IMR-90 (cell line): ENCODE data around the gene SRP14. TPM values are rescaled to one million over a fixed set of nuclear protein-coding genes. Genes with fewer than 3 reads are reported as not detected.

Source experiments
- ATAC-seq: fragments of 200-7000 bp; cut with Tn5 transposase; 2 replicates; pipeline ENCODE4 v1.9.1; 2020; ENCODE audit warnings: low read depth, mild to moderate bottlenecking, moderate library complexity
- BruUV-seq: library from RNA; stranded (reverse); fragments of 400-500 nt; replicated peaks from 2 replicates; lab custom pipeline; 2021; lab: Mats Ljungman, UMichigan
- CTCF ChIA-PET: fragments of 300-600 bp; formaldehyde crosslinking; extraction: SDS; loops from one replicate; lab custom pipeline; 2021; ENCODE audit warnings: antibody characterized with exemption; lab: Yijun Ruan, JAX
- POLR2A ChIA-PET: fragments of 300-600 bp; sonication (Branson Sonifier 250); formaldehyde crosslinking; loops from one replicate; lab custom pipeline; 2022; ENCODE audit warnings: antibody characterized with exemption; ENCODE audit not compliant: unreplicated experiment; lab: Charles Lee
- DNase-seq: peaks from one replicate; pipeline ENCODE4 v3.0.0; 2013
- H2AFZ ChIP-seq: replicated peaks from 2 replicates; pipeline ENCODE3; 2013; ENCODE audit warnings: low read length, mild to moderate bottlenecking; ENCODE audit not compliant: poor library complexity
- H2AK5ac ChIP-seq: 2 replicates; pipeline ENCODE4 v1.6.1; 2013; ENCODE audit warnings: low read depth, low read length, inconsistent platforms
- H2AK9ac ChIP-seq: replicated peaks from 2 replicates; pipeline ENCODE3; 2013; ENCODE audit warnings: mild to moderate bottlenecking, low read depth, low read length, moderate library complexity; ENCODE audit not compliant: poor library complexity
- H2BK120ac ChIP-seq: 2 replicates; pipeline ENCODE4 v1.6.1; 2013; ENCODE audit warnings: low read depth, low read length, inconsistent platforms
- H2BK15ac ChIP-seq: 3 replicates; pipeline ENCODE4 v1.6.1; 2013; ENCODE audit warnings: low read depth, low read length, inconsistent platforms
- H2BK20ac ChIP-seq: 2 replicates; pipeline ENCODE4 v1.6.1; 2013; ENCODE audit warnings: low read depth, mild to moderate bottlenecking, inconsistent platforms, low read length, moderate library complexity
- H2BK5ac ChIP-seq: 2 replicates; pipeline ENCODE4 v1.6.1; 2013; ENCODE audit warnings: mild to moderate bottlenecking, low read depth, low read length, inconsistent platforms; ENCODE audit not compliant: poor library complexity, severe bottlenecking
- H3K14ac ChIP-seq: replicated peaks from 2 replicates; pipeline ENCODE4 v1.6.1; 2013; ENCODE audit warnings: low read depth, low read length, inconsistent platforms
- H3K18ac ChIP-seq: 2 replicates; pipeline ENCODE4 v1.6.1; 2013; ENCODE audit warnings: low read depth, low read length, control low read depth
- H3K23ac ChIP-seq: 2 replicates; pipeline ENCODE4 v1.6.1; 2013; ENCODE audit warnings: low read depth, low read length, inconsistent platforms
- H3K27ac ChIP-seq: 2 replicates; pipeline ENCODE4 v1.5.1; 2013; ENCODE audit warnings: mild to moderate bottlenecking, control low read depth, low read length; ENCODE audit not compliant: insufficient read depth
- H3K27me3 ChIP-seq: 2 replicates; pipeline ENCODE4 v1.6.1; 2013; ENCODE audit warnings: low read length; ENCODE audit not compliant: control insufficient read depth, insufficient read depth
- H3K36me3 ChIP-seq: 2 replicates; pipeline ENCODE4 v1.6.1; 2013; ENCODE audit warnings: low read length, mixed read lengths; ENCODE audit not compliant: control insufficient read depth, insufficient read depth
- H3K4ac ChIP-seq: 2 replicates; pipeline ENCODE4 v1.6.1; 2013; ENCODE audit warnings: low read depth, low read length, inconsistent platforms
- H3K4me1 ChIP-seq: 2 replicates; pipeline ENCODE4 v1.6.1; 2013; ENCODE audit warnings: low read length, mixed read lengths; ENCODE audit not compliant: control insufficient read depth, insufficient read depth
- H3K4me2 ChIP-seq: 2 replicates; pipeline ENCODE4 v1.6.1; 2013; ENCODE audit warnings: low read depth, mild to moderate bottlenecking, control low read depth, low read length, moderate library complexity
- H3K4me3 ChIP-seq: 2 replicates; pipeline ENCODE4 v1.5.1; 2013; ENCODE audit warnings: low read depth, mild to moderate bottlenecking, control low read depth, low read length, moderate library complexity; ENCODE audit not compliant: insufficient read depth
- H3K56ac ChIP-seq: 2 replicates; pipeline ENCODE4 v1.6.1; 2013; ENCODE audit warnings: low read length, inconsistent platforms; ENCODE audit not compliant: insufficient read depth; ENCODE audit errors: extremely low read depth
- H3K79me1 ChIP-seq, 2 experiments: 2 replicates each; pipeline ENCODE4 v1.6.1; 2013; ENCODE audit warnings: low read length in 2 of 2, inconsistent platforms in 1 of 2, low read depth in 1 of 2
- H3K9ac ChIP-seq: 2 replicates; pipeline ENCODE4 v1.6.1; 2013; ENCODE audit warnings: low read depth, low read length, control low read depth
- H3K9me1 ChIP-seq: 2 replicates; pipeline ENCODE4 v1.6.1; 2013; ENCODE audit warnings: low read length, inconsistent platforms; ENCODE audit not compliant: insufficient read depth
- H3K9me3 ChIP-seq: 2 replicates; pipeline ENCODE4 v1.6.1; 2013; ENCODE audit warnings: low read length; ENCODE audit not compliant: control insufficient read depth, insufficient read depth
- H4K20me1 ChIP-seq: 2 replicates; pipeline ENCODE4 v1.6.1; 2013; ENCODE audit warnings: low read length, inconsistent platforms; ENCODE audit not compliant: insufficient read depth
- H4K5ac ChIP-seq: 2 replicates; pipeline ENCODE4 v1.6.1; 2013; ENCODE audit warnings: mild to moderate bottlenecking, low read depth, low read length, control low read depth
- H4K8ac ChIP-seq, 2 experiments: 2 replicates each; pipeline ENCODE4 v1.6.1; 2013; ENCODE audit warnings: low read depth in 2 of 2, low read length in 2 of 2, control low read depth in 1 of 2, inconsistent platforms in 1 of 2
- H4K91ac ChIP-seq: 2 replicates; pipeline ENCODE4 v1.6.1; 2013; ENCODE audit warnings: low read depth, low read length, inconsistent platforms; ENCODE audit not compliant: insufficient read depth
- MAFK ChIP-seq: IDR thresholded peaks from 2 replicates; pipeline ENCODE4 v1.6.1; 2012; ENCODE audit warnings: low read depth, low read length, improper control_type of control experiment
- RAD21 ChIP-seq: IDR thresholded peaks from 2 replicates; pipeline ENCODE4 v1.6.1; 2012; ENCODE audit warnings: low read length, improper control_type of control experiment
- SMC3 ChIP-seq: fragments of 150-350 bp; IDR thresholded peaks from 2 replicates; pipeline ENCODE4 v1.6.1; 2016; ENCODE audit warnings: low read depth, mild to moderate bottlenecking, antibody characterized with exemption, low read length, moderate library complexity
- USF2 ChIP-seq: fragments of 150-350 bp; IDR thresholded peaks from 2 replicates; pipeline ENCODE4 v1.6.1; 2017; ENCODE audit warnings: mild to moderate bottlenecking, antibody characterized with exemption, low read length, low read depth
- WGBS, 2 experiments: methylation state at CpG; one replicate each; pipeline versions ENCODE4 v1.1.5 to v1.1.7; 2013; ENCODE audit warnings: missing lambda C conversion rate in 2 of 2; ENCODE audit not compliant: insufficient read length in 1 of 2; ENCODE audit errors: extremely low coverage in 2 of 2; 5-methylcytosine and 5-hydroxymethylcytosine counted together
- dilution Hi-C: fragments of 300-500 bp; cut with HindIII; formaldehyde crosslinking; loops from one replicate; pipeline ENCODE4 v1.14.3; 2018; ENCODE audit warnings: low sequenced_read_pairs; ENCODE audit not compliant: unreplicated experiment
- in situ Hi-C: fragments of 300-500 bp; cut with MboI; formaldehyde crosslinking; loops from 3 replicates; pipeline ENCODE4 v1.14.3; 2019; ENCODE audit warnings: low sequenced_read_pairs, inconsistent platforms, mixed read lengths
- intact Hi-C: fragments of 100-400 bp; cut with micrococcal nuclease; formaldehyde crosslinking; loops from 2 replicates; pipeline ENCODE4 v1.10.0; 2022
- polyA plus RNA-seq, 3 experiments: library from polyadenylated mRNA; depleted of rRNA; stranded (reverse); fragments of >200 nt; gene quantifications; 2 replicates each; pipeline ENCODE4 v1.2.3, GENCODE V29; 2012; ENCODE audit warnings: low replicate concordance in 1 of 3
- total RNA-seq: library from RNA; depleted of rRNA; stranded (reverse); fragments of >200 nt; gene quantifications from 2 replicates; pipeline ENCODE4 v1.2.3, GENCODE V29; 2012
- TF ChIP-seq, protein P1 (sequence below): conservative IDR thresholded peaks from 2 replicates; pipeline ENCODE4 v1.5.1; 2012; ENCODE audit warnings: mild to moderate bottlenecking, low read depth, low read length, improper control_type of control experiment

SRP14 gene
- total and polyA plus RNA-seq, 2 of the 4 experiments (the other 2 are of a cell fraction), result 106 to 295 TPM

DNA sequence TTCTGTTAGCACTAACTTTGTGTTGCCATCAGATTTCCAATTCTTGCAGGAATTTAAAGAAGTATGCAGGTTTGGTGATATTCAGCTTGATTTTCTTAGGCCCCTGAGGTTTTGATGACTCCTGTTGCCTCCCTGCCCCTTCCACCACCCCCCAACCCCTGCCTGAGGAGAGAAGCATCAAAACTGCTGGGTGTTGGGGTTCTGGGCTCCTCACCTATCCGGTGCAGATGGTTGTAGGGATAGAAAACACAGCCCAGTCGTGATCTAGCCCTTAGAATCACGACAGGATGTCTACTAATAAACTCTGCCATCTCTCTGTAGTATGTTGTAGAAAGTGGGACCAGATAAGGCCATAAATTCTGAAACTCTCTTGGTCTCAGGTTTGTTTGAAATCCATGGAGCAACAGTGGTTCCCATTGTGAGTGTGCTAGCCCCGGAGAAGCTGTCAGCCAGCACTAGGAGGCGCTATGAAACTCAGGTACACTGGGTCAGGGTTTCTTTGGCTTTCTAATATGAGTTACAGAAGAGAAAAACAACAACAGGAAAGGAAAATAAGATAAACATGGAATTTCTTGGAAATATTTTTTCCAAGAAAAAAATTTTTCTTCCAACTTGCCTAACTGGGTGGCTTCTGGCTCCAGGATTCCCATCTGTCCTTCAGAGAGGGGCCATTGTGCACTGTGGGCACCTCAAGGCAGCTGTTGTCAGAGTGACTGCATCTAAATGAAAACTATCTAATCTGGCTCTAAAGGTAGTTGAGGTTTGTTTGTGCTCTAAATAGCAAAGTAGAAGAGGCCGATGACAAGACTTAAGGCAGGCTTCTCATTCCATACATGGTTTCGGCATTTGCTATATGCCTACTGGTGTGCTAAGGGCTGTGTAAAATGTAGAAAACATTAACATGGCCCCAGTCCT is 8.7 kb downstream of the SRP14 start:
- Histone ChIP-seq H3K27ac (no peak overlapping the region), H3K56ac (no peak overlapping the region), H3K4me1 (no peaks in the 10 kb centered on the region), H4K8ac (no peak overlapping the region), H3K23ac (no peak overlapping the region), H2BK5ac (no peak overlapping the region), H2BK20ac (no peak overlapping the region), H3K18ac (no peak overlapping the region), H3K14ac (no peak overlapping the region), H3K9ac (no peak overlapping the region), H2AK9ac (no peak overlapping the region), H3K4ac (no peak overlapping the region), H4K5ac (no peak overlapping the region), H3K4me2 (no peak overlapping the region), H3K79me1 (peaks cover 7 to 22% of the 10 kb centered on the region in 2 experiments; a peak in 3 of 4 replicates), H3K9me1 (no peaks in the 10 kb centered on the region), H3K36me3 (peaks cover 44% of the 10 kb centered on the region), H2BK15ac (no peak overlapping the region), H2AFZ (no peak overlapping the region), H3K27me3 (no peaks in the 10 kb centered on the region), H3K9me3 (no peaks in the 10 kb centered on the region), H2BK120ac (no peak overlapping the region), H4K20me1 (no peaks in the 10 kb centered on the region; the same call in 1 of the 2 replicates), H3K4me3 (no peak overlapping the region), H4K91ac (no peak overlapping the region), H2AK5ac (no peak overlapping the region)
- in situ Hi-C loops (no loop called here), intact Hi-C loops (no loop called here), dilution Hi-C loops (no loop called here)
- WGBS, 2 experiments, result 50% methylated on average over 1 of the region's 7 CpGs; no CpG with 5 or more reads in 1 of the 2 experiments
- no TSS peak for BruUV-seq
- TF ChIP-seq, protein P1, sequence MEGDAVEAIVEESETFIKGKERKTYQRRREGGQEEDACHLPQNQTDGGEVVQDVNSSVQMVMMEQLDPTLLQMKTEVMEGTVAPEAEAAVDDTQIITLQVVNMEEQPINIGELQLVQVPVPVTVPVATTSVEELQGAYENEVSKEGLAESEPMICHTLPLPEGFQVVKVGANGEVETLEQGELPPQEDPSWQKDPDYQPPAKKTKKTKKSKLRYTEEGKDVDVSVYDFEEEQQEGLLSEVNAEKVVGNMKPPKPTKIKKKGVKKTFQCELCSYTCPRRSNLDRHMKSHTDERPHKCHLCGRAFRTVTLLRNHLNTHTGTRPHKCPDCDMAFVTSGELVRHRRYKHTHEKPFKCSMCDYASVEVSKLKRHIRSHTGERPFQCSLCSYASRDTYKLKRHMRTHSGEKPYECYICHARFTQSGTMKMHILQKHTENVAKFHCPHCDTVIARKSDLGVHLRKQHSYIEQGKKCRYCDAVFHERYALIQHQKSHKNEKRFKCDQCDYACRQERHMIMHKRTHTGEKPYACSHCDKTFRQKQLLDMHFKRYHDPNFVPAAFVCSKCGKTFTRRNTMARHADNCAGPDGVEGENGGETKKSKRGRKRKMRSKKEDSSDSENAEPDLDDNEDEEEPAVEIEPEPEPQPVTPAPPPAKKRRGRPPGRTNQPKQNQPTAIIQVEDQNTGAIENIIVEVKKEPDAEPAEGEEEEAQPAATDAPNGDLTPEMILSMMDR, result peak; percentile 49
- TF ChIP-seq SMC3, result peak; percentile 35; the same call in 1 of the 2 replicates
- no peak for TF ChIP-seq MAFK
- TF ChIP-seq RAD21, result peak; percentile 36
- TF ChIP-seq USF2, result no peak
- ChIA-PET POLR2A (no interaction called here), CTCF (no interaction called here)
- DNase-seq, result peak; percentile 22
- peak; percentile 46 for ATAC-seq
